WTC11 (cell line): ENCODE results near the gene NECTIN4. TPM values are rescaled to one million over a fixed set of nuclear protein-coding genes. Genes with fewer than 3 reads are reported as not detected.
A peak's percentile ranks its signal among the peaks of the same experiment; 100 is the strongest.

Source experiments
- ATAC-seq: fragments of 200-7000 bp; cut with Tn5 transposase; 2 replicates; pipeline ENCODE4 v1.10.0; 2021; ENCODE audit warnings: mild to moderate bottlenecking, moderate library complexity
- CTCF ChIA-PET: fragments of 300-600 bp; sonication (Branson Sonifier 250); formaldehyde crosslinking; loops from one replicate; lab custom pipeline; 2021; ENCODE audit warnings: antibody characterized with exemption; lab: Charles Lee
- POLR2A ChIA-PET: fragments of 350-600 bp; sonication (Branson Sonifier 250); formaldehyde crosslinking; loops from one replicate; lab custom pipeline; 2021; ENCODE audit warnings: antibody characterized with exemption; lab: Charles Lee
- DNase-seq: peaks from one replicate; pipeline ENCODE4 v3.0.0; 2021; ENCODE audit warnings: low spot score
- H3K27ac Mint-ChIP-seq: 2 replicates; pipeline ENCODE4 v1.8.0; 2021; ENCODE audit warnings: mixed read lengths
- H3K27me3 Mint-ChIP-seq: 2 replicates; pipeline ENCODE4 v1.8.0; 2021; ENCODE audit warnings: low read depth, mild to moderate bottlenecking, moderate library complexity, mixed read lengths
- H3K36me3 Mint-ChIP-seq: 2 replicates; pipeline ENCODE4 v1.8.0; 2021; ENCODE audit warnings: mixed read lengths
- H3K4me1 Mint-ChIP-seq: 2 replicates; pipeline ENCODE4 v1.8.0; 2022; ENCODE audit warnings: mixed read lengths
- H3K4me3 Mint-ChIP-seq: 2 replicates; pipeline ENCODE4 v1.8.0; 2021; ENCODE audit warnings: mild to moderate bottlenecking, moderate library complexity, mixed read lengths
- H3K9me3 Mint-ChIP-seq: 2 replicates; pipeline ENCODE4 v1.8.0; 2021; ENCODE audit warnings: mixed read lengths
- ATF3 ChIP-seq: sonication (generic); formaldehyde crosslinking; conservative IDR thresholded peaks from 2 replicates; pipeline ENCODE4 v1.8.1; 2022; ENCODE audit warnings: mild to moderate bottlenecking, missing genetic modification reagents
- CREM ChIP-seq: sonication (generic); formaldehyde crosslinking; IDR thresholded peaks from 2 replicates; pipeline ENCODE4 v1.8.1; 2022; ENCODE audit warnings: mild to moderate bottlenecking, missing genetic modification reagents, moderate library complexity
- EMX1 ChIP-seq: fragments of 250-450 bp; sonication (Bioruptor Pico); IDR thresholded peaks from 2 replicates; pipeline ENCODE4 v1.8.0; 2021; ENCODE audit warnings: mild to moderate bottlenecking
- ERG ChIP-seq: fragments of 250-450 bp; sonication (Bioruptor Pico); IDR thresholded peaks from 2 replicates; pipeline ENCODE4 v1.8.0; 2021; ENCODE audit warnings: mild to moderate bottlenecking
- GABPB1 ChIP-seq: sonication (generic); formaldehyde crosslinking; IDR thresholded peaks from 2 replicates; pipeline ENCODE4 v1.8.1; 2023; ENCODE audit warnings: mild to moderate bottlenecking, missing genetic modification reagents
- GTF2I ChIP-seq: fragments of 250-450 bp; sonication (Bioruptor Pico); conservative IDR thresholded peaks from 2 replicates; pipeline ENCODE4 v1.4.0; 2021; ENCODE audit warnings: mild to moderate bottlenecking
- HMGA2 ChIP-seq: fragments of 250-450 bp; sonication (Bioruptor Pico); IDR thresholded peaks from 2 replicates; pipeline ENCODE4 v1.4.0; 2021; ENCODE audit warnings: mild to moderate bottlenecking, moderate library complexity
- JAZF1 ChIP-seq: fragments of 250-450 bp; sonication (Bioruptor Pico); IDR thresholded peaks from 2 replicates; pipeline ENCODE4 v1.9.0; 2021; ENCODE audit warnings: moderate library complexity, mild to moderate bottlenecking, inconsistent platforms
- NFYB ChIP-seq: sonication (generic); formaldehyde crosslinking; conservative IDR thresholded peaks from 2 replicates; pipeline ENCODE4 v1.8.0; 2022; ENCODE audit warnings: low read depth, missing genetic modification reagents
- PRDM15 ChIP-seq: sonication (generic); formaldehyde crosslinking; IDR thresholded peaks from 2 replicates; pipeline ENCODE4 v1.8.0; 2022; ENCODE audit warnings: missing genetic modification reagents
- PRRX2 ChIP-seq: fragments of 250-450 bp; sonication (Bioruptor Pico); IDR thresholded peaks from 2 replicates; pipeline ENCODE4 v1.8.0; 2021; ENCODE audit warnings: mild to moderate bottlenecking
- SP1 ChIP-seq: sonication (generic); formaldehyde crosslinking; conservative IDR thresholded peaks from 2 replicates; pipeline ENCODE4 v1.8.1; 2022; ENCODE audit warnings: missing genetic modification reagents
- TEAD1 ChIP-seq: sonication (generic); formaldehyde crosslinking; IDR thresholded peaks from 2 replicates; pipeline ENCODE4 v1.8.0; 2022; ENCODE audit warnings: mild to moderate bottlenecking, missing genetic modification reagents
- USF1 ChIP-seq: sonication (generic); formaldehyde crosslinking; IDR thresholded peaks from 2 replicates; pipeline ENCODE4 v1.8.0; 2022; ENCODE audit warnings: mild to moderate bottlenecking, missing genetic modification reagents
- ZBTB21 ChIP-seq: sonication (generic); formaldehyde crosslinking; IDR thresholded peaks from 2 replicates; pipeline ENCODE4 v1.8.1; 2023; ENCODE audit warnings: mild to moderate bottlenecking, missing genetic modification reagents, borderline replicate concordance
- ZBTB43 ChIP-seq: sonication (generic); formaldehyde crosslinking; IDR thresholded peaks from 2 replicates; pipeline ENCODE4 v1.8.1; 2023; ENCODE audit warnings: mild to moderate bottlenecking, missing genetic modification reagents
- ZNF138 ChIP-seq: sonication (generic); formaldehyde crosslinking; conservative IDR thresholded peaks from 2 replicates; pipeline ENCODE4 v1.8.1; 2022; ENCODE audit warnings: mild to moderate bottlenecking, moderate library complexity, missing genetic modification reagents
- ZNF219 ChIP-seq: sonication (generic); formaldehyde crosslinking; IDR thresholded peaks from 2 replicates; pipeline ENCODE4 v1.8.0; 2023; ENCODE audit warnings: missing genetic modification reagents, mild to moderate bottlenecking, borderline replicate concordance
- ZNF232 ChIP-seq: sonication (generic); formaldehyde crosslinking; IDR thresholded peaks from 2 replicates; pipeline ENCODE4 v1.8.0; 2022; ENCODE audit warnings: mild to moderate bottlenecking, missing genetic modification reagents
- ZNF416 ChIP-seq: fragments of 250-450 bp; sonication (Bioruptor Pico); IDR thresholded peaks from 2 replicates; pipeline ENCODE4 v1.9.0; 2021; ENCODE audit warnings: mild to moderate bottlenecking, inconsistent platforms
- total RNA-seq: library from RNA; stranded (reverse); gene quantifications from 3 replicates; pipeline ENCODE4 v1.2.3, GENCODE V29; 2021
- TF ChIP-seq, protein P1 (sequence below): sonication (generic); formaldehyde crosslinking; IDR thresholded peaks from 2 replicates; pipeline ENCODE4 v1.8.0; 2022; ENCODE audit warnings: mild to moderate bottlenecking, missing genetic modification reagents

NECTIN4 gene
- total RNA-seq, 1 experiment from 2014 or later: 1.7 TPM

GRCh38 chr1:161045736-161046604 lies 43.4 kb downstream of the NECTIN4 start, which contains the start of gene USF1 (continued):
- TF ChIP-seq ZBTB43 (CRISPR knock-in tag) (no peak), ZNF219 (CRISPR knock-in tag) (no peak), ERG (CRISPR knock-in tag) (peak; percentile 25; the same call in 1 of the 2 replicates), ATF3 (CRISPR knock-in tag) (no peak), ZNF416 (CRISPR knock-in tag) (no peak), EMX1 (CRISPR knock-in tag) (0 out of 2 replicates have a peak, but pooled peaks have one; percentile 45), GTF2I (CRISPR knock-in tag) (no peak), GABPB1 (CRISPR knock-in tag) (peak; percentile 13; the same call in 1 of the 2 replicates), HMGA2 (CRISPR knock-in tag) (no peak), ZNF138 (no peak), ZNF232 (CRISPR knock-in tag) (peak; percentile 48; the same call in 1 of the 2 replicates), PRRX2 (CRISPR knock-in tag) (0 out of 2 replicates have a peak, but pooled peaks have one; percentile 17), USF1 (no peak), ZBTB21 (no peak), SP1 (peak; percentile 94), NFYB (no peak), JAZF1 (CRISPR knock-in tag) (no peak)
- TF ChIP-seq, protein P1, sequence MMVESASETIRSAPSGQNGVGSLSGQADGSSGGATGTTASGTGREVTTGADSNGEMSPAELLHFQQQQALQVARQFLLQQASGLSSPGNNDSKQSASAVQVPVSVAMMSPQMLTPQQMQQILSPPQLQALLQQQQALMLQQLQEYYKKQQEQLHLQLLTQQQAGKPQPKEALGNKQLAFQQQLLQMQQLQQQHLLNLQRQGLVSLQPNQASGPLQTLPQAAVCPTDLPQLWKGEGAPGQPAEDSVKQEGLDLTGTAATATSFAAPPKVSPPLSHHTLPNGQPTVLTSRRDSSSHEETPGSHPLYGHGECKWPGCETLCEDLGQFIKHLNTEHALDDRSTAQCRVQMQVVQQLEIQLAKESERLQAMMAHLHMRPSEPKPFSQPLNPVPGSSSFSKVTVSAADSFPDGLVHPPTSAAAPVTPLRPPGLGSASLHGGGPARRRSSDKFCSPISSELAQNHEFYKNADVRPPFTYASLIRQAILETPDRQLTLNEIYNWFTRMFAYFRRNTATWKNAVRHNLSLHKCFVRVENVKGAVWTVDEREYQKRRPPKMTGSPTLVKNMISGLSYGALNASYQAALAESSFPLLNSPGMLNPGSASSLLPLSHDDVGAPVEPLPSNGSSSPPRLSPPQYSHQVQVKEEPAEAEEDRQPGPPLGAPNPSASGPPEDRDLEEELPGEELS: peak; percentile 57; the same call in 1 of the 2 replicates

DNA sequence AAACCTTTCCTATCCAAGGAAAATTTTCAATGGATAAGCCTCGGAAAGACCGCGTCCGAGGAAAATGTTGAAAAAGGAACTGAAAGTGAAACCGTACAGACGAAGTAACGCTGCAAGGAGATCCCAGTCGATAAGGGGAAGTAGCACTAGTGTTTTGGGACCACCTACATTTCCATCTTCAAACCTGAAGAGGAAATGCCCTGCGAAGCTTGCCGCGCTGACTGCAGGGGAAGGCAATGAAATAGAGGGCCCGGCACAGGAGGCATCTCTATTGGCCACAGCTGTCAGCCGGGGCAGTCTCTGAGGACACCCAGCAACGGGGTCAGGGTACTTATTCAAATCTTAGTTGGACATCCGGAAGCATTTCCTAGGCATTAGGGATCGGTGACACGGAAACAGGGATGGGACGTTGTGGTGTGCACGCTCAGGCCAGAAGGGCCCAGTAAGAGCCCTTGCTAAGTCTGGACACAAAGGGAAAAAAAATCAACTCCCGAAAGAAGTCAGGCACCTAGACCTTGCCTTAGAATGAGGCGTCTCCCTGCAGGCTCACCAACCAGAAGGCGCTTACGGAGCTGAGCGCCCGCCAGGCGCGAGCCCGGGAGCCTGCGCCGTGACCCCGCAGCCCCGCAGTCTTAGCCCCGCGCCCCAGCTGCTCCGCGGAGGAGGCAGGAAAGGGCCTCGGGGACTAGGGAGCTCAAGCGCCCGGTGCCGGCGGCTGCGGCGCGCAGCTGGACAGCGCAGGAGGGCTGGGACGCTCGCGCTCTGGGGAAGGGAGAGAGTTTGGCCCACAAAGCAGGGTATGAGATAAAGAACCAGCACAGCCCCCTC lies 44.2 kb downstream of the NECTIN4 start:
- POLR2A ChIA-PET: interaction anchor here (0.5 to 3.0 kb wide), 9 partner anchors 24 to 87 kb away, joined by 3 to 24 read pairs (median 7); partner anchors contain the start of genes ARHGAP30, DEDD and F11R
- peak; percentile 52 for DNase-seq
- Mint-ChIP-seq H3K27ac (peak overlapping the region; percentile 90), H3K4me1 (peaks cover 24% of the 10 kb centered on the region), H3K4me3 (peak overlapping the region; percentile 97), H3K27me3 (peaks cover 38% of the 10 kb centered on the region), H3K36me3 (peaks cover 48% of the 10 kb centered on the region), H3K9me3 (peaks cover 26% of the 10 kb centered on the region)
- ATAC-seq: peak; percentile 46
- CTCF ChIA-PET: interaction anchor here (0.6 to 2.7 kb wide), 16 partner anchors 10 to 265 kb away, joined by 3 to 26 read pairs (median 6); partner anchors contain the start of genes ADAMTS4, F11R, ITLN2 and KLHDC9
- TF ChIP-seq TEAD1 (0 out of 2 replicates have a peak, but pooled peaks have one; percentile 28), PRDM15 (CRISPR knock-in tag) (no peak), CREM (CRISPR knock-in tag) (0 out of 2 replicates have a peak, but pooled peaks have one; percentile 32)
